ENCODE data around the gene ALDOC.

Gene ALDOC

DNA sequence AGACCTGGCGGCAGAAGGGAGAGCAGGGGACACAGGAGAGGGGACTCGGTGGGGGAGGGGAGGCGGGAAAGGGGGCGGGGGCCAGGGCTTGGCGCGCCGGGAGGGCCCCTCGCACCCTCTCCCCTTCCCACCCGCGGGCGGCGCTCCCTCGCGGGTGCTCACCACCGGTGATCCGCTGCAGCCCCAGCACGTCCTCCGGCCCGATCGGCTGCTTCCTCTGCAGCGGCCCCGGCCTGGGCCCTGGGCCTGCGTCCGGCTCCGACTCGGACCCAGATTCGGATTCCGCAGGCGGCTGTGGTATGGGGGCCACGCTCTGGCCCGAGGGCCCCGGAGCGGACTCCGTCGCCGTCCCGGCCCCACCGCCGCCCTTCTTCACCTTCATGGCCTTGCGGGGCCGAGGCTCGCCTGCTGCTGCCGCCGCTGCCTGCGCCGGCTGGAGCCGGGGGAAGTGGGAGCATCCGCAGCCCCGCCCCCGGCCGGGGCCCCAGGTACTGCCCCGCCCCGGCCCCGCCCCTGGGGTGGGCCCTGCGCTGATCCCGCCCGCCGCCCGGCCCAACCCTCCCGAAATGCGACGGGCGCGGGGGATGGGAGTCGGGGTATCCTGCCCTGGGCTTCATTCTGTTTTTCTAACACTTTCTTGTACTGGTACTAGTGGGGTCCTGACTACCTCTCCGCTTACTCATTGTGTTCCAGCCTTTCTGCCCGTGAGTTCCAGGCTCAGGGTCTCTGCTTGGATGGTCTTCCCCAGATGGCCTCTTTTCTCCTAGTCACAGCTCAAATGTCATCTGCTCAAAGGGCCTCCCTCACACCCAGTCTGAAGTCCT lies 24.3 kb downstream of the ALDOC start, which contains the start of gene UNC119:
Gene UNC119 (minus strand): TSS at position 449 of the 824 bp plus-strand sequence. CDS start 67 bp downstream, at position 382.
- no peak for DNase-seq (ENCODE audit: low read depth, low spot score)
- no peak within 1 kb of the TSS for H3K27ac ChIP-seq (ENCODE audit: low read length)
- WGBS (ENCODE audit: insufficient coverage, insufficient read length), result no CpG with 5 or more reads among the region's 67 CpGs
- no peaks in the 10 kb centered on the region for H3K9me3 ChIP-seq (ENCODE audit: control insufficient read depth, insufficient read depth, low read length)
- peaks cover 1% of the 10 kb centered on the region; the same call in 1 of the 2 replicates for H3K4me1 ChIP-seq (ENCODE audit: control insufficient read depth, insufficient read depth, low read length)
- peaks cover 14% of the 10 kb centered on the region; the same call in 1 of the 2 replicates for H3K36me3 ChIP-seq (ENCODE audit: control insufficient read depth, insufficient read depth, low read length)
- peak within 1 kb of the TSS; percentile 60 for H3K4me3 ChIP-seq (ENCODE audit: low read length)
- H3K27me3 ChIP-seq (ENCODE audit: control insufficient read depth, insufficient read depth, low read length), result no peaks in the 10 kb centered on the region

DNA sequence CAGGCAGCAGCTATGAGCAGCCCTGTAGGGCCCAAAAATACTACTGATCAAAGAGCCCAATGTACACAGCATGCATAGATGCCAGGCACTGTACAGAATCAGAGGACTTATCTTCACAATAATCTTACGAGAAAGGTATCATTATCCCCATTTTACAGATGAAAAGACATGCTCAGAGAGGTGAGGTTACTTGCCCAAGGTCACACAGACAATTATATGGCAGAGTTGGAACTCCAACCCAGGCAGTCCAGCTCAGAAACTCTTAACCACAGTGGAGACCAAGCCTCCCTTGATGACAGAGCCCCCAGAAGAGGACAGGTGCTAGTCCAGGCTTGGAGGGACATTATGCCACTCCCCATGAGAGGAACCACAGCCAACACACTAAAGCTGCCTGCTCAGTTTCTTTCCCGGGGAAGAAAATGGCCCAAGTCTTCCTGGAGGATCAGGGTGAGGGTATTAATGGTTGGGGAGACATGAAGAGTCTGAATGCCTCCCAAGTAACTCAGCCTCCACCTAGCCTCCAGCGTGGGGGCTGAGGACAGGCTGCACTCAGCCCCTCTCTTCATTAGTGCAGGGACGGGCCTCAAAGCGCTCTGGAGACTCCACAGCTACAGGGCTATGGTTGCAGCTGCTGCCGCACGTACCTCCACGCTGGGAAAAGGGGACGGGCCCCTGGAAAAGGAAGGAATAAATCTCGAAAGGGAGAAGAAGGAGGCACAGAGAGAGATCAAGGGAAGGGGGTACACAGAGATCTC lies 25.1 kb downstream of the ALDOC start:
- no peak for DNase-seq (ENCODE audit: low read depth, low spot score)
- Histone ChIP-seq H3K27me3 (ENCODE audit: control insufficient read depth, insufficient read depth, low read length) (no peaks in the 10 kb centered on the region), H3K4me3 (ENCODE audit: low read length) (peak overlapping the region; percentile 60; the same call in 1 of the 2 replicates), H3K9me3 (ENCODE audit: control insufficient read depth, insufficient read depth, low read length) (no peaks in the 10 kb centered on the region), H3K4me1 (ENCODE audit: control insufficient read depth, insufficient read depth, low read length) (peaks cover 1% of the 10 kb centered on the region; the same call in 1 of the 2 replicates), H3K27ac (ENCODE audit: low read length) (no peak overlapping the region), H3K36me3 (ENCODE audit: control insufficient read depth, insufficient read depth, low read length) (peaks cover 16% of the 10 kb centered on the region)
- WGBS (ENCODE audit: insufficient coverage, insufficient read length), result no CpG with 5 or more reads among the region's 10 CpGs

DNA sequence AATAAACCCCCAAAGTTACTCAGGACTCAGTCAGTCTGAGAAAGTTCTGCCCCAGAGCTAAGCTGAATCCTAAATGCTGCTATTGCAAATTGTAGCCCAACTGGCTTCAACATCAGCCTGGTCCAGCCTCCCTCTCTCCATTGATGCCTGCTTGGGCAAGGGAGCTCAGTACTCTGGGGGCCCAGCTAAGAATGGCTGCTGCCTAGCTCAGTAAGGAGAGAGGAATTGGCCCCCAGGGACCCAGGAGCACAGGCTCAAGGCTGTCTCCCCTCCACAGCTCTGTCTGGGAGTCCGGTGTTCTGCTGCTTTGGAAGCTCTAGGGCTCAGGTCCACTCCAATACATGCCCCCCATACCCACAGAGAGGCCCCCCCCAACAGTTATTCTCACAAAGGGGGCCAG lies 25.8 kb downstream of the ALDOC start:
- no peak for DNase-seq (ENCODE audit: low read depth, low spot score)
- no peaks in the 10 kb centered on the region for H3K9me3 ChIP-seq (ENCODE audit: control insufficient read depth, insufficient read depth, low read length)
- H3K27ac ChIP-seq (ENCODE audit: low read length), result no peak overlapping the region
- peaks cover 14% of the 10 kb centered on the region for H3K36me3 ChIP-seq (ENCODE audit: control insufficient read depth, insufficient read depth, low read length)
- no CpG with 5 or more reads among the region's 1 CpG for WGBS (ENCODE audit: insufficient coverage, insufficient read length)
- peaks cover 1% of the 10 kb centered on the region; the same call in 1 of the 2 replicates for H3K4me1 ChIP-seq (ENCODE audit: control insufficient read depth, insufficient read depth, low read length)
- no peaks in the 10 kb centered on the region for H3K27me3 ChIP-seq (ENCODE audit: control insufficient read depth, insufficient read depth, low read length)
- no peak overlapping the region for H3K4me3 ChIP-seq (ENCODE audit: low read length)

DNA sequence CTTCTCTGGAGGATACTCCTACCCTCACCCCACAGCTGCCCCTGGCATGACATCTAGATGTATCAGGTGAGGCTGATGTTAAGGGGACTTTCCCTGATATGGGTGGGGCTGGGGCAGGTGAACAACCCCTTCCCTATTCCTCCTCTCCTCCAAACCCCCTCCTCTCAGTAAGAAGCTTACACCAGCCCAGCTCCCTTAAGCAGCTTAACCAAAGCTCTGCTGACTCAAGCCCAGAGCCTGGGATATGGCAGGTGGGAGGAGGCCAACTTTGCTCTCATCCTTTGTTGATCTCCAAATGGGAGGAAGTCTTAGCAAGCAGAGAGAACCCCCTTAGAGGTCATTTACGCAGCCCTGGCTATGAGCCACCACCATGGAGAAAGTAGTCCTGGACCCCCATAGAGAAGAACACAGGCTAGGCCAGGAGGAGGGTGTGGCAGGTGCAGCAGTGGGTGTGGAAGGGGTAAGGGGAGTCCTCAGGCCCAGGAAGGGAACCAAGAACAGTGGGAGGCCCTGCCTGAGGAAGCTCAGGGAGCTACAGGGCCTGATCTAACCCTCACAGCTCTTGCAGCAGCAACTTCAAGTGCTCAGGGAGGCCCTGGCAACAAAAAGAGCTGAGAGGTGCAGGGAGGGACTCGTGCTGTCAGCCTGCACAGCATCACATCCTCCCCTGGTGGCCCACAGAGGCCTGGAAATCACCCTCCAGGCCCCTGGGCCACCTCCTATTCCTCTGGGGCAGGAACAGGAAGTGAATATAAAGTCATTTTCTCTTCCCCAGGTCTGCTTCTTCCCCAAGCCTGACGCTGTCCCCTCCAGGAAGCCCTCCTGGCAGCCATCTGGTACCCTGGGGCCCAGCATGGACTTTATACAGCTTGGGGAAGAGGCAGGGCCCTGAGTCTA lies 27.2 kb downstream of the ALDOC start:
- H3K27ac ChIP-seq (ENCODE audit: low read length), result no peak overlapping the region
- peaks cover 10% of the 10 kb centered on the region for H3K36me3 ChIP-seq (ENCODE audit: control insufficient read depth, insufficient read depth, low read length)
- H3K9me3 ChIP-seq (ENCODE audit: control insufficient read depth, insufficient read depth, low read length), result no peaks in the 10 kb centered on the region
- DNase-seq (ENCODE audit: low read depth, low spot score), result no peak
- no peaks in the 10 kb centered on the region for H3K27me3 ChIP-seq (ENCODE audit: control insufficient read depth, insufficient read depth, low read length)
- no peak overlapping the region for H3K4me3 ChIP-seq (ENCODE audit: low read length)
- H3K4me1 ChIP-seq (ENCODE audit: control insufficient read depth, insufficient read depth, low read length), result peaks cover 3% of the 10 kb centered on the region
- no CpG with 5 or more reads among the region's 3 CpGs for WGBS (ENCODE audit: insufficient coverage, insufficient read length)

DNA sequence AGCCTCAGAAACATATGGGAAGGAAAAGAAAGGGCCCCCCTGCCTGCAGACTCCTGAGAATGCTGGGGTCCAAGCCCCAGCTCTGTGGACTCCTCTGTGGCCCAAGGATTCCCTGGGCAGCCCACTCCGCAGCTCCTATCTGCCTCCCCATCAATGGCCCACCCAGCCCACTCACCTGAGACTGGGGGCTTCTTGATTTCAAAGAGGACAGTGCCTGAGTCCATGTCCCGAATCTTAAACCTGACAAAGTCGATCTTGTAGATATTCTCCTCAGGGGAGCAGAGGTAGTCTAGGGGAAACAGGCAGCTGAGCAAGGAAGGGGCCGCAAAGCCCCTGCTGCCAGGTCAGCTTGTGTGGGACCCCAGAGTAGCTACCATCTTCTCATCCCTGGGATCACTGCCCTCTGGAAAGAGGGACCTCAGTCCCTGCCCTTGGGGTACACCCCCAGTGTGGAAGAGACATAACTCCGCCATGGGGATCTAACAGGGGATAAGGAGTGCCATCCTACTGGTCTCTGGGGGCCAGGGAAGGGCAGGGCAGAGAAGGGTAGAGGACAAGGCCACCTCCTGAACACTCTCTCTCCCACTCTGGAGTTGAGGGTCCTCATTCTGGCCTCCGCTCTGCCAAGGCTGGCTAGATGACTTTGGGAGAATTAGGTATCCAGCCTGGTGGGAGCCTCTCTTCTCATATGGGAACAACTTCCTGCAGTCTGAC lies 28.1 kb downstream of the ALDOC start:
- no CpG with 5 or more reads among the region's 6 CpGs for WGBS (ENCODE audit: insufficient coverage, insufficient read length)
- DNase-seq (ENCODE audit: low read depth, low spot score), result no peak
- Histone ChIP-seq H3K36me3 (ENCODE audit: control insufficient read depth, insufficient read depth, low read length) (peaks cover 5% of the 10 kb centered on the region), H3K9me3 (ENCODE audit: control insufficient read depth, insufficient read depth, low read length) (no peaks in the 10 kb centered on the region), H3K4me1 (ENCODE audit: control insufficient read depth, insufficient read depth, low read length) (peaks cover 3% of the 10 kb centered on the region), H3K27ac (ENCODE audit: low read length) (no peak overlapping the region), H3K27me3 (ENCODE audit: control insufficient read depth, insufficient read depth, low read length) (no peaks in the 10 kb centered on the region), H3K4me3 (ENCODE audit: low read length) (no peak overlapping the region)

DNA sequence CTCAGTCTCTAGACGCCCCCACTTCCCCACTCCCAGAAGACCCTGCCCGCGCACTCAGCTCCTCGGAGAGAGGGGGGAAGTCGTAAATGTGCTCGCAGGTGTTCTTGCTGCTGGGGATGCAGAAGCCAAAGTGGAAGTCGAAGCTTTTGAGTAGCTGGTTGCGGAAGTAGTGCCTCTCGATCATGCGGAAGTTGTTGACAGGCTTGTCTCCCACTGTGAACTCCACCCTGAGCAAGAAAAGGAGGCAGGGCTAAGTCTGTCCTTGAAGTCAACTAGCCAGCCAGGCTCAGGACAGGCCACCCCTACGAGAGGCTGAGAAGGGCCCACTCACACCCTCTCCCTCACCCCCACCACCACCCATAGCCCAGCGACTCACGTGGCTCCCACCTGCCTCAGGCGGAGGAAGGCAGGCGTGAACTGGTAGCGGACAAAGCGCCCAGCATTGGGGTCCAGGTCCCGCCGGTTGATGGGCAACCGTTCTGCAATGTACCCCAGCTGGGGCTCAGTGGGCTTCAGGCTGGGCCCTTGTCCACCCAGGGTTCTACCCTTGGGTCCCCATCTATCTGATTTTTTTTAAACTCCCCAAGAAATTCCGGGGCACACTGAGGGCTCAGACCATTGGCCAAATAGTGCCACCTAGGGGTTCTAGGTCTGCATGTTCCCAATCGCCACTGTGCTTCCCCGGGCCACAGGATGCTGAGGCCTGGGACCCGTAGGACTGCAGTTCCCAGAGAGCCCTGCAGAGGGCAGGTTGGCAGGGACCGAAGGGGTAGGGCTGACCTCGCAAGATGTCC lies 28.9 kb downstream of the ALDOC start:
- peaks cover 3% of the 10 kb centered on the region for H3K4me1 ChIP-seq (ENCODE audit: control insufficient read depth, insufficient read depth, low read length)
- H3K9me3 ChIP-seq (ENCODE audit: control insufficient read depth, insufficient read depth, low read length), result no peaks in the 10 kb centered on the region
- DNase-seq (ENCODE audit: low read depth, low spot score), result peak; percentile 77
- peaks cover 5% of the 10 kb centered on the region for H3K36me3 ChIP-seq (ENCODE audit: control insufficient read depth, insufficient read depth, low read length)
- no peak overlapping the region for H3K27ac ChIP-seq (ENCODE audit: low read length)
- H3K27me3 ChIP-seq (ENCODE audit: control insufficient read depth, insufficient read depth, low read length), result no peaks in the 10 kb centered on the region
- H3K4me3 ChIP-seq (ENCODE audit: low read length), result no peak overlapping the region
- no CpG with 5 or more reads among the region's 26 CpGs for WGBS (ENCODE audit: insufficient coverage, insufficient read length)

DNA sequence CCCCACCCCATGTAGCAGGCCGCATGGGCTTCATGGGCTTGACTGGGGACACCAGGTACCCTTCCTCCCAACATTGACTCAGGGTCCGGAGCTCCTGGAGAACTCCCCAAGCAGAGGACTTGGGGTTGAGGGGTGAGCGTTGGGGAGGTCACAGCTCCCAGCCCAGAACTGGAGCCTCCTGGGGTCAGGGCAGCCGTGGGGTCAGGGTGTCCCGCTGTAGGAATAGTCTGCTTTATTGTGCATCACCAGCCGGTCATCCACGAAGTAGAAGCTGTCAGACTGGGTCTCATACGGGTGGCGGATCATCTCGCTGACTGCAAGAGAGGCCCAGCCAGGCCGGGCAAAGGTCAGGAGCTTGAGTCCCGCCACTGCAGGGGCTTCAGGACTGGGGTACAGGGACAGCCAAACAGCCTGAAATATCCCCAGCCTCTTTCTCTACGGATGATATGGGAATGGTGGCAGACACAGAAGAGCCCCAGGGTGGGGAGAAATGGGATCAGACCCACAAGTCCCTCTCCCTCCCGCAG lies 29.5 kb downstream of the ALDOC start:
- no peak for DNase-seq (ENCODE audit: low read depth, low spot score)
- Histone ChIP-seq H3K4me1 (ENCODE audit: control insufficient read depth, insufficient read depth, low read length) (peaks cover 3% of the 10 kb centered on the region), H3K4me3 (ENCODE audit: low read length) (no peak overlapping the region), H3K27me3 (ENCODE audit: control insufficient read depth, insufficient read depth, low read length) (no peaks in the 10 kb centered on the region), H3K27ac (ENCODE audit: low read length) (no peak overlapping the region), H3K9me3 (ENCODE audit: control insufficient read depth, insufficient read depth, low read length) (no peaks in the 10 kb centered on the region), H3K36me3 (ENCODE audit: control insufficient read depth, insufficient read depth, low read length) (peaks cover 5% of the 10 kb centered on the region)
- no CpG with 5 or more reads among the region's 14 CpGs for WGBS (ENCODE audit: insufficient coverage, insufficient read length)

DNA sequence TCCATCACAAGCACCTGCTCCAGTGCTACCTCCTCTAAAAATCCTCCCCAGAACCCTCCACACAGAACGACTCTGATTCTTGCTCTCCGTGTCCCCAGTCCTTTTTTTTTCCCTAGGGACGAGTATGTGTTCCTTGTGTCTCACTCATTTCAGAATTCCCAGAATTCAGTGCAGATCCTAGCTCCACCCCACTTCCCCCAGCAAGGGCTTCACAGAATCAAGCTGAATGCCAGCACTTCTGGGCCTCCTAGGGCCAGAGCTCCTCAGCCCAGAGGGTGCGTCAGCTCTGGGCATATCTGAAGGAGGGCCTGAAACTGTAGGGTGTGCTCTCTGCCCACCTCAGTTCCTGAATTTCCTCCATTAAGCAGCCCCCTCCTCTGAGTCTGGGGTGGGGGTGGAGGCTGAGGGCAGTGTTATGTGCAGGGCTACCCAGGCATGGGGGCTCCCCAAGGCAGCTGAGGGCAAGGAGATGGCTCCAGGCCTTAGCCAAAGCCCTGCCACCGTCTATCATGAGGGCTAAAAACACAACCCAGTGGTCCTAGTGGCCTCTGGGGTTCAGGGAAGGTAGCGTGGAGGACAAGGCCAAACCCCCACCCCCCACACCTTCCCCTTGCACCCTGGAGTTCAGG lies 30.8 kb downstream of the ALDOC start:
- WGBS (ENCODE audit: insufficient coverage, insufficient read length), result no CpG with 5 or more reads among the region's 6 CpGs
- H3K4me1 ChIP-seq (ENCODE audit: control insufficient read depth, insufficient read depth, low read length), result peaks cover 3% of the 10 kb centered on the region

DNA sequence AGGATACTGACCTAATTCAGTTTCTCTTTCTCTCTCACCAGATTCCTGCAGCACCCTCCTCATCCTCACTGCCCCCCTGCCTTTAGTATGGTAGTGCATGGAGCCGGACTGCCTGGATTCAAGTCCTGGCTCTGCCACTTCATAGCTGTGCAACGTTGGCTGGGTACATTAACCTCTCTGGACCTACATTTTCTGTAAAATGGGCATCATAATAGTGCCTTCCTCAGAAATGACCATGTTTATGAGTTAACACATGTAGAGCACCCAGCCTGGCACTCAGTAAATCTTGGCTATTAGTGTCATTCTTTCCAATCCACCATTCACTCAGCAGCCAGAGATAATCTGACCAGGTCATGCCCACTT lies 31.6 kb downstream of the ALDOC start:
- WGBS (ENCODE audit: insufficient coverage, insufficient read length), result no CpG with 5 or more reads among the region's 2 CpGs
- H3K36me3 ChIP-seq (ENCODE audit: control insufficient read depth, insufficient read depth, low read length), result peaks cover 5% of the 10 kb centered on the region
- no peaks in the 10 kb centered on the region for H3K9me3 ChIP-seq (ENCODE audit: control insufficient read depth, insufficient read depth, low read length)

More for the DNA sequence above, 30.8 kb downstream of the ALDOC start:
- no peak for DNase-seq (ENCODE audit: low read depth, low spot score)
- Histone ChIP-seq H3K36me3 (ENCODE audit: control insufficient read depth, insufficient read depth, low read length) (peaks cover 5% of the 10 kb centered on the region), H3K4me3 (ENCODE audit: low read length) (no peak overlapping the region), H3K27me3 (ENCODE audit: control insufficient read depth, insufficient read depth, low read length) (no peaks in the 10 kb centered on the region), H3K27ac (ENCODE audit: low read length) (no peak overlapping the region), H3K9me3 (ENCODE audit: control insufficient read depth, insufficient read depth, low read length) (no peaks in the 10 kb centered on the region)

More for the DNA sequence above, 31.6 kb downstream of the ALDOC start:
- no peak for DNase-seq (ENCODE audit: low read depth, low spot score)
- H3K27me3 ChIP-seq (ENCODE audit: control insufficient read depth, insufficient read depth, low read length), result no peaks in the 10 kb centered on the region
- H3K4me3 ChIP-seq (ENCODE audit: low read length), result no peak overlapping the region
- H3K4me1 ChIP-seq (ENCODE audit: control insufficient read depth, insufficient read depth, low read length), result peaks cover 3% of the 10 kb centered on the region
- H3K27ac ChIP-seq (ENCODE audit: low read length), result no peak overlapping the region

All from iPS DF 6.9 (cell line).